H1 (cell line): ENCODE measurements around the gene S1PR1. TPM values are rescaled to one million over a fixed set of nuclear protein-coding genes. Genes with fewer than 3 reads are reported as not detected.

Experiments
- CHD7 ChIP-seq: fragments of 300-600 bp; sonication (generic); IDR thresholded peaks from 2 replicates; pipeline ENCODE4 v1.7.1; 2012; ENCODE audit warnings: low read length, moderate library complexity, mild to moderate bottlenecking, inconsistent platforms; ENCODE audit not compliant: insufficient replicate concordance
- HDAC6 ChIP-seq: IDR thresholded peaks from one replicate; pipeline ENCODE4 v1.7.1; 2012; ENCODE audit warnings: low read depth, mild to moderate bottlenecking, inconsistent platforms, low read length, moderate library complexity
- NRF1 ChIP-seq: IDR thresholded peaks from 2 replicates; pipeline ENCODE4 v1.6.1; 2011; ENCODE audit warnings: mild to moderate bottlenecking, low read depth, low read length, improper control_type of control experiment
- polyA plus RNA-seq, 7 experiments: library from polyadenylated mRNA; depleted of rRNA in 3 of 7; stranded (reverse) in 5 of 7; unstranded in 2 of 7; fragments of >200 nt in 5 of 7; fragments of 200-250 nt in 2 of 7; gene quantifications; 1 replicate in 5 of 7; 2 replicates in 1 of 7; 4 replicates in 1 of 7; pipeline versions ENCODE4 v1.2.1 to v1.2.3, GENCODE V29; 2011 to 2013; ENCODE audit warnings: missing spikeins in 2 of 7, mixed read lengths in 2 of 7
- total RNA-seq: library from RNA; stranded (reverse); fragmentation: NEBNext Ultra II Directional; extraction: Animal tissue kit (Norgen Biotek cat#: 25700); gene quantifications from 2 replicates; pipeline ENCODE4 v1.2.1, GENCODE V29; 2021

The S1PR1 gene
- total and polyA plus RNA-seq, 2 of the 8 experiments (the other 6 are each of a cell fraction or from before 2014, with no cell fraction given), result 3.5 to 5.5 TPM

- TF ChIP-seq CHD7 (no peak), HDAC6 (no peak), NRF1 (no peak)
Observed at GRCh38 chr1:101215363-101216011, 21.3 kb upstream of the S1PR1 start (continued).
